ENCODE data around the gene GAL.

The GAL gene

DNA sequence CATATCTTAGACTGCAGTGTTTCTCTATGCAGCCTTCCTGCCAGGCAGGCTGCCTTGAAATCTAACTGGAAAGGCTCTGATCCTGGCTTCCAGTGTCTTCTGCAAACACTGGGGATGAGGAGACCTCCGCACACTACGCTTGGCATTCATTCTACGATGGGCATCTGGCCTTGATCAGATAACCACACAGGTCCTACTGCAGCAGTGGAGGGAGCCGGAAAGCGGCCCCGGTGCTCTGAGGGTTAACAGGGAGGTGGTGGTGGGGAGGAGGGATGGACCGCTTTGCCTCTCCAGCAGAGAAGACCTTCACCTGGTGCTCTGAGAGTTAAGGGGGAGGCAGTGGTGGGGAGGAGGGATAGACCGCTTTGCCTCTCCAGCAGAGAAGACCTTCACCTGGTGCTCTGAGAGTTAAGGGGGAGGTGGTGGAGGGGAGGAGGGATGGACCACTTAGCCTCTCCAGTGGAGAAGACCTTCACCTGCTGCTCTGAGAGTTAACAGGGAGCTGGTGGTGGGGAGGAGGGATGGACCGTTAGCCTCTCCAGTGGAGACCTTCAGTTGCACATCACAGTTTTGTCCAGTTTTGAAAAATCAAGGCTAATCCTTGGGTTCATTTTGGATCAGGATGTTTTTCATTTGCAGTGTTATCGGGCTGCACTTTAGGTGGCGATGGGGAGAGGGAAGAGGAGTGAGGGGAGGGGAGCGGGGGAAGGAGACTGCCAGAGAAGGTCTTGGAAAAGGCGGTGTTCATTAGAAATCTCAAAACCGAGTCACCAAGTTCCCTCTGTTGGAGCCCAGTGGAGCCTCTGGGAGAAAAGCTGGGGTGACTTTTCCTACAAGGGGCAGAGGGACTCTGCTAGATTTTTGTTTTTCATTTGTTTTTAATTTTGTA, 5.6 kb downstream of the GAL start:
- peaks cover 2% of the 10 kb centered on the region; the same call in 1 of the 2 replicates for H3K27me3 ChIP-seq (ENCODE audit: control insufficient read depth, low read length)

DNA sequence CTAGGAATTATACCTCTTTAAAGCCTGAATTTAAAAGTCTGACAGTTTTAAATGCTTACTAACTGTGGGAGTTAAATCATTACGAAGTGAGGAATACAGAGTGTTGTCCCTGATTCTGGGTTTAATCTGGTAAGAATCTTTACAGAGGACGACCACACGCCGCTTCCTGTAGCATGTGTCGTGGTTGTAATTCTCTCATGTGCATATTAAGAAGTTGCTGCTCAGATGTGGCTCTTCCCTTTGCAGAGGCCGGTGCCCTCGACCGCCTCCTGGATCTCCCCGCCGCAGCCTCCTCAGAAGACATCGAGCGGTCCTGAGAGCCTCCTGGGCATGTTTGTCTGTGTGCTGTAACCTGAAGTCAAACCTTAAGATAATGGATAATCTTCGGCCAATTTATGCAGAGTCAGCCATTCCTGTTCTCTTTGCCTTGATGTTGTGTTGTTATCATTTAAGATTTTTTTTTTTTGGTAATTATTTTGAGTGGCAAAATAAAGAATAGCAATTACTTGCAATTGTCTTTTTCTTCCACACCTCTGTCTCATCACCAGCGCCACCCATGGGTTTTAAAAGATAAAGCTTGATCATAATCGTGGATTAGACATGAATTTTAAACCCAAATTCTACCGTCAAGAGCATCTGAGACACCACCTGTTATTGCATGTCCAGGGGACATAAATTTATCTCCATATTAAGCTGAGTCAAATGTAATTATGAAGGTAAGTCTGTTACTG, 6.5 kb downstream of the GAL start:
- Histone ChIP-seq H3K4me2 (ENCODE audit: low read length) (no peak overlapping the region), H3K9me3 (ENCODE audit: control insufficient read depth, insufficient read depth, low read length) (no peaks in the 10 kb centered on the region), H3F3A (ENCODE audit: control insufficient read depth, insufficient read depth) (no peaks in the 10 kb centered on the region), H3K27ac (ENCODE audit: low read depth, low read length) (no peak overlapping the region), H3K79me2 (ENCODE audit: control insufficient read depth, low read length) (no peaks in the 10 kb centered on the region), H3K36me3 (ENCODE audit: control insufficient read depth, low read length) (no peaks in the 10 kb centered on the region), H3K4me3 (ENCODE audit: low read length) (no peak overlapping the region), H3K9me2 (replicated peaks; ENCODE audit: control insufficient read depth, low read length) (no peaks in the 10 kb centered on the region), H3K27me3 (ENCODE audit: control insufficient read depth, low read length) (peaks cover 7% of the 10 kb centered on the region), H4K20me1 (ENCODE audit: control insufficient read depth, insufficient read depth, low read depth, low read length) (peaks cover 4% of the 10 kb centered on the region; the same call in 1 of the 2 replicates), H3K4me1 (ENCODE audit: control insufficient read depth, low read length) (no peaks in the 10 kb centered on the region)
- no peak for TF ChIP-seq EZH2phosphoT487 (IDR thresholded peaks at IDR 0.05; ENCODE audit: borderline replicate concordance, low read length)
- TF ChIP-seq, protein P1, sequence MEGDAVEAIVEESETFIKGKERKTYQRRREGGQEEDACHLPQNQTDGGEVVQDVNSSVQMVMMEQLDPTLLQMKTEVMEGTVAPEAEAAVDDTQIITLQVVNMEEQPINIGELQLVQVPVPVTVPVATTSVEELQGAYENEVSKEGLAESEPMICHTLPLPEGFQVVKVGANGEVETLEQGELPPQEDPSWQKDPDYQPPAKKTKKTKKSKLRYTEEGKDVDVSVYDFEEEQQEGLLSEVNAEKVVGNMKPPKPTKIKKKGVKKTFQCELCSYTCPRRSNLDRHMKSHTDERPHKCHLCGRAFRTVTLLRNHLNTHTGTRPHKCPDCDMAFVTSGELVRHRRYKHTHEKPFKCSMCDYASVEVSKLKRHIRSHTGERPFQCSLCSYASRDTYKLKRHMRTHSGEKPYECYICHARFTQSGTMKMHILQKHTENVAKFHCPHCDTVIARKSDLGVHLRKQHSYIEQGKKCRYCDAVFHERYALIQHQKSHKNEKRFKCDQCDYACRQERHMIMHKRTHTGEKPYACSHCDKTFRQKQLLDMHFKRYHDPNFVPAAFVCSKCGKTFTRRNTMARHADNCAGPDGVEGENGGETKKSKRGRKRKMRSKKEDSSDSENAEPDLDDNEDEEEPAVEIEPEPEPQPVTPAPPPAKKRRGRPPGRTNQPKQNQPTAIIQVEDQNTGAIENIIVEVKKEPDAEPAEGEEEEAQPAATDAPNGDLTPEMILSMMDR (IDR thresholded peaks at IDR 0.05; ENCODE audit: low read depth, low read length, poor library complexity, severe bottlenecking), result peak; percentile 41

More for the DNA sequence above, 5.6 kb downstream of the GAL start:
- H3K4me1 ChIP-seq (ENCODE audit: control insufficient read depth, low read length), result no peaks in the 10 kb centered on the region
- TF ChIP-seq EZH2phosphoT487 (IDR thresholded peaks at IDR 0.05; ENCODE audit: borderline replicate concordance, low read length), result no peak
- TF ChIP-seq, protein P1 (IDR thresholded peaks at IDR 0.05; ENCODE audit: low read depth, low read length, poor library complexity, severe bottlenecking), result no peak
- no peak overlapping the region for H3K4me3 ChIP-seq (ENCODE audit: low read length)
- H3K9me2 ChIP-seq (replicated peaks; ENCODE audit: control insufficient read depth, low read length), result no peaks in the 10 kb centered on the region
- no peaks in the 10 kb centered on the region for H3K79me2 ChIP-seq (ENCODE audit: control insufficient read depth, low read length)
- peaks cover 4% of the 10 kb centered on the region; the same call in 1 of the 2 replicates for H4K20me1 ChIP-seq (ENCODE audit: control insufficient read depth, insufficient read depth, low read depth, low read length)
- no peak overlapping the region for H3K27ac ChIP-seq (ENCODE audit: low read depth, low read length)
- no peaks in the 10 kb centered on the region for H3F3A ChIP-seq (ENCODE audit: control insufficient read depth, insufficient read depth)
- no peaks in the 10 kb centered on the region for H3K36me3 ChIP-seq (ENCODE audit: control insufficient read depth, low read length)
- H3K9me3 ChIP-seq (ENCODE audit: control insufficient read depth, insufficient read depth, low read length), result no peaks in the 10 kb centered on the region
- H3K4me2 ChIP-seq (ENCODE audit: low read length), result no peak overlapping the region

DNA sequence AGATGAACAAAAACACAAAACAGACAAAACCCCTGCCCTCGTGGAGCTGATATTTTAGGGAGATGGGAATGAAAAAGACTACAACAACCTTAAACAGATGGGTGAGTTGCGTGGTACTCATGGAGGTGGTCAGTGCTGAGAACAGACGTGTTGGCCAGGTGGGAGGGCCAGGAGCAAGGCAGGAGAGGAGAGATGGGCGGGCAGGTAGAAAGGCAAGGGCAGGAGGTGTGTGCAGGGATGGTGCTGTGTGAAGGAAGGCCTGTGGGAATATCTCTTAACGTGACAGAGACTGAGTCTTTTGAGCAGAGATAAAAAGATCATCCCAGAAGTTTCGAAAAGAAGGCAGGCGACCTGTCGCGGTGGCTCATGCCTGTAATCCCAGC, 7.0 kb downstream of the GAL start:
- Histone ChIP-seq H3K27ac (ENCODE audit: low read depth, low read length) (no peak overlapping the region), H3K36me3 (ENCODE audit: control insufficient read depth, low read length) (no peaks in the 10 kb centered on the region), H3F3A (ENCODE audit: control insufficient read depth, insufficient read depth) (no peaks in the 10 kb centered on the region), H3K4me1 (ENCODE audit: control insufficient read depth, low read length) (no peaks in the 10 kb centered on the region), H3K27me3 (ENCODE audit: control insufficient read depth, low read length) (peaks cover 8% of the 10 kb centered on the region), H3K4me3 (ENCODE audit: low read length) (no peak overlapping the region), H3K79me2 (ENCODE audit: control insufficient read depth, low read length) (no peaks in the 10 kb centered on the region), H3K9me2 (replicated peaks; ENCODE audit: control insufficient read depth, low read length) (no peaks in the 10 kb centered on the region), H3K9me3 (ENCODE audit: control insufficient read depth, insufficient read depth, low read length) (no peaks in the 10 kb centered on the region), H3K4me2 (ENCODE audit: low read length) (no peak overlapping the region), H4K20me1 (ENCODE audit: control insufficient read depth, insufficient read depth, low read depth, low read length) (peaks cover 4% of the 10 kb centered on the region; the same call in 1 of the 2 replicates)
- TF ChIP-seq EZH2phosphoT487 (IDR thresholded peaks at IDR 0.05; ENCODE audit: borderline replicate concordance, low read length), result no peak
- TF ChIP-seq, protein P1 (IDR thresholded peaks at IDR 0.05; ENCODE audit: low read depth, low read length, poor library complexity, severe bottlenecking), result peak; percentile 6
